NCI-H526 treated with DMSO at 0.1 percent for 48 hours (cell line): Measurements from ENCODE around the gene LY6G6C.

Source experiments
- DNase-seq: peaks from one replicate; lab custom pipeline; 2025; lab: John Stamatoyannopoulos, UW

LY6G6C gene, protein sequence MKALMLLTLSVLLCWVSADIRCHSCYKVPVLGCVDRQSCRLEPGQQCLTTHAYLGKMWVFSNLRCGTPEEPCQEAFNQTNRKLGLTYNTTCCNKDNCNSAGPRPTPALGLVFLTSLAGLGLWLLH

DNA sequence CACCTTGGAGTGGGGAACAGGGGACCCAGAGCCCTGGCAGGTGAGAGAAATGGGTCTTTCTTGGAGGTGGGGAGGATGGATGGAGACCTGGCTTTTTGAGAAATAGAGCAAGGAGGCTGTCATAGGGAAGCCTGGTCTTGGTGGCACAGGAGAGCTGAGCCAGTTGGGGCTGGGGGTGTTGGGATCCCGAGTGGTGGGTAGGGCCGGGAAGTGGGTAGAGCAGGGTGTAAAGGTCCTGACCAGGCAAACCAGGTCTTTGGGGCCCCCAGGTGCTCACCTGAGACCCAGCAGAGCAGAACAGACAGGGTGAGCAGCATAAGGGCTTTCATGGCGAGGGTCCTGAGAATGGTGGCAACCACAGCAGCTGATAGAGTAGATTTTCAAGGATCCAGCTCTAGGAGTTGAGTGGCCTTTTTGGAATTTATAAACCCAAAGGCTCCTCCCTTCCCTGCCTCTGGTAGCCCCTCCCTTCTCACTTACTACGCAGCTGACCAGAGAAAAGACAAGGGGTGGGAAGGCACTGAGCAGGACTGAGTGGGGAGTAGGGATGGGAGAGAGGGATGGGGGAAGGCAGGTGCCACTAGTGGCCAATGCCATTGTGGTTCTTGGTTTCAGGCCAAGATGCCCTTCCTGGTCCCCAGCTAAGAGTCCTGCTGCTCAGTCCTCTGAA is at the start of gene LY6G6C:
TSS of gene LY6G6C (minus strand) at position 396 of the 670 bp plus-strand sequence. CDS start at position 329, 67 bp downstream.
- DNase-seq, result no peak

- DNase-seq, result no peak
Observed at GRCh38 chr6:31770860-31771259, 49.3 kb upstream of the LY6G6C start.

DNA sequence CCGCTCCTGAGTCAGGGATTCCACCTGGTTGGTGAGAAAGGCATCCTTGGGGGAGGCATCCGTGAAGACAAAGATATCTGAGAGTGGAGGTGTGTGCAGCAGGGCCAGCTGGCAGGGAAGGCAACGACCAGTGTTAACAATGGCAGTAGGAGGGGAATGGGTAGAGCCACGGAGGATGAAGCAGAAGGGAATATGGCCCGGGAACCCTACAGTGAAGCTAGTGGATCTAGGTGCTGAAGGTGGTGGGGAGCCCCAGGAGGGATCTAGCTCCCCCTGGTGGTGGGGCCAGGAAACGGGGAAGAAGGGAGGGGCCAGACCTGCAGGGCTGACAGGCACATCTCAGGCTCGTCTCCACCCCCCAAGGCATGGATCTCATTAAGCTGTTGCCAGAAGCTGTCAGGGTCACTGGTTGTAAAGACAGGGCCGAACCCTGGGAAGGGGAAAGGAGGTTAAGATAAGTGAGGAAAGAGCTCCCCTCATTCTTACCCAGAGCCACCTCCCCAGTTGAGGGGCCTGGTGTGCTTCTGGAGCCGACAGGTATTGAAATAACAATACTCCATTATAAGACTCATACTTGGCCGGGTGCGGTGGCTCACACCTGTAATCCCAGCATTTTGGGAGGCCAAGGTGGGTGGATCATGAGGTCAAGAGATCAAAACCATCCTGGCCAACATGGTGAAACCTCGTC is 48.3 kb upstream of the LY6G6C start:
- no peak for DNase-seq

GRCh38 chr6:31768363-31769257 is 47.1 kb upstream of the LY6G6C start:
- DNase-seq, result no peak

DNA sequence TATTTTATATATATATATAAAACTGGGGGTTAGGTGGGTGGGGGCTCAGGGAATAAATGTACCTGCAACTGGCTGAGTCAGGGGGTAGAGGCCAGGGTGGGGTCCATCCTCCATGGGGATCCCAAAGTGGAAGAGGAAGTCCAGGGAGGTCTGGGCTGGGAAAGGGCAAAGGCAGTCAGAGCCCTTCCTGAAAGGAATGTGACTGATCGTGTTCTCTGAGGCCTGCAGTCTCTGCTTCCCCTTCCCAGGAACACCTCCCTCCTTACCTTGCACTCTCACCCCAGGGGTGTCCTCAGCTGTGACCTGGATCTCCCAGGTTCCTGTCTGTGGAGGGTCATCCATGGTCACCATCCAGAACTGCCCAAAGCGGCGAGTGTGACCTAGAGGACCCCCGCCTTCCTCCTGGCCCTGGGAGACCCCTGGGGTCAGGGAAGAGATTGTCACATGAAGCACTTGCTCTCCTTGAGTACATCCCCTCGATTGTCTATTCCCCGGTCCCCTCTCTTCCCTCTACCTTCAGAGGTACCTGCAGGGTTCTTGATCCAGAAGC is 45.6 kb upstream of the LY6G6C start:
- DNase-seq, result no peak

DNA sequence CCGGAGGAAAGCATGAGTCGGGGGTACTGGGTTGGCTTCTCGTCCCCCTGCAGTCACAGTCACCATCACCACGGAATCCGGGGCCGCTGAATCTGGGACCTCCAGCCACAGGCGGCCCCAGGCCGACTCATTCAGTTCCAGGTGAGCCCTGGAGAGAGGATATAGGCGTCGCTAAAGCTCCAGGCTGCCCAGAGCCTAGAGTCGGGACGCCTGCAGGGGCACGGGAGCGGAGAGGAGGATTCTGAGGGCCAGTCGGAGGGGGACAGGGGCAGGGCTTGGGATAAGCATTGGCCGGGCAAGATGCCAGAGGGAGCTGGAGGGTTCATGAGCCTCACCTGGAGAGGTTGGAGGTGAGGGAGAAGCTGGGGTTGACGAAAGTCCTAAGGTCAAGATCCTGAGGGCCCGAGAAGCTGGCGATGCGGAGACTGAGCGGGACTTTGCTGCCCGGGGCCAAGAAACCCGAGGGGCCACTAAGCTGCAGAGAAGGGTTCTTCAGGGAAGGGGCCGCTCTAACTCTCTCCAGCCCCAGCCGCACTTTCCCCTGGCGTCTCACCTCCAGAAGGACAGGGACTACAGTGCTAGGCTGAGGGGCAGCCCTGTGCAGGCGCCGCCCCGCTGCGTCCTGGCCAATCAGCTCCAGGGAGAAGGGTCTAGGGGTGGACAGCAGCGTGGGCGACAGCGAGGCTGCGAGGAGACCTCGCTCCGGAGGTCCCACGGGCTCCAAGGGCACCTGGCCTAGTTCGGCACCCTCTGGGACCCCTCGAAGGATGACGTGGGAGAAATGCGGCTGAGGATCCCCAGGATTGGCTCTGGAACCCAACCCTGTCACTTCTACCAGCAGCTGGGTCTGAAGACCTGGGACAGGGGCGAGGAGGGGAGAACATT is 44.6 kb upstream of the LY6G6C start:
- peak; percentile 5 for DNase-seq

DNA sequence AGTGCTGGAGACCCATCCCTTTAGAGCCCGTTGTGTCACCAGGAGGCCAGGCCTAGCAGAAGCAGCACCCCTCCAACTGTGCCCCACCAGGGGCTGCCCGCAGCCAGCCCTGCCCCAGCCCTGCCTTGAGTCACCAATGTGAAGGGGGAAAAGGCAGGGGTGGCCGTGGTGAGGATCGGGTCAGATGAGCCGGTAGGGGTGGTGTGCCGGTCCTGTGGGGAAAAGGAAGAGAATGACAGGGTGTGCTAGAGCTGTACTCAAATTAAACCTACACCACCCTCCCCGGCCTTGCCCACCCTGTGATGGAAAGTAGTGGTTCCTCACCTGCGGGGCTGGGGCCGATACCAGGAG is 44.0 kb upstream of the LY6G6C start:
- DNase-seq, result no peak

GRCh38 chr6:31764198-31764597 is 42.7 kb upstream of the LY6G6C start:
- no peak for DNase-seq

DNA sequence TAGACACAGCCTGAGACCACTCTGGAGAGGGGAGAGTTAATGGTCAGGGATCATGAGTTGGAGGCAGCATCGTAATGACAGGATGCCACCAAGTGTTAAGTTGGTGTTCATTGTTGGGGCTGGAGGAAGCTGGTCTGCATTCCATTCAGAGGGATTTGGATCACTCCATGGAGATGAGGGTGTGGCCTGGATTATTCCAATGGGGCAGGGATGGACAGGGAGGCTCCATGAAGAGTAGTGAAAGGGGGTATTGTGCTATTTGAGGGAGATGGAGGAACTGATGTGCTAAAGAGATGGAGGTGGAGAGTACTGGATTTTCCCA is 42.0 kb upstream of the LY6G6C start:
- peak; percentile 11 for DNase-seq

GRCh38 chr6:31762878-31763618 is 41.5 kb upstream of the LY6G6C start:
- DNase-seq, result no peak

DNA sequence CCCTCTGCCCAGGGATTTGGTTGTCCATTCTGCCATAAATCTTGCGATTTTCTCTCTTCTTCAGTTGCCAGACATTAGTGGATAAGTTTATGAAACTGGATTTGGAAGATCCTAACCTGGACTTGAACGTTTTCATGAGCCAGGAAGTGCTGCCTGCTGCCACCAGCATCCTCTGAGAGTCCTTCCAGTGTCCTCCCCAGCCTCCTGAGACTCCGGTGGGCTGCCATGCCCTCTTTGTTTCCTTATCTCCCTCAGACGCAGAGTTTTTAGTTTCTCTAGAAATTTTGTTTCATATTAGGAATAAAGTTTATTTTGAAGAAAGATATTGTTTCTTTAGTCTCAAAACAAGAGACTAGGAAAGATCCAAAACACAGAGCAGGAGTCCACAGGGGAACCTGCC is 40.8 kb upstream of the LY6G6C start, which contains the start of gene SAPCD1:
TSS of gene SAPCD1 (plus strand) at position 301 of the 400 bp plus-strand sequence. CDS start 399 bp downstream, outside the sequence.
- DNase-seq, result no peak

DNA sequence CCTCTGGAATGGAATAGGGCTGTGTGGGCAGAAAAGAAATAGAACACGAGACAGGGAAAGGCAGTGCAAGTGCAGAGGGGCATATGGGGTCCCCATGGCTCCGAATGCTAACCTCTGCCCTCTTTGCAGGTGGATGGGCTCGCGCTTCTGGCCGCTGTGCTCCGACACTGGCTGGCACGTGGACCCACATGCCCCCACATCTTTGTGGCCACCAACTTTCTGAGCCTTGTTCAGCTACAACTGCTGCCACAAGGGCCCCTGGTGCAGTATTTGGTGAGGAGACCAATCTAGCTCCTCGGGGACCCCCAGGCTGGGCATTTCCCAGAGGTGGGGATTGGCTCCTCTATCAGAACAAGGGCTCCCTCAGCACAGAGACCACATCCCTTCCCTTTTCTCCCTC is 39.8 kb upstream of the LY6G6C start:
- DNase-seq, result no peak

DNA sequence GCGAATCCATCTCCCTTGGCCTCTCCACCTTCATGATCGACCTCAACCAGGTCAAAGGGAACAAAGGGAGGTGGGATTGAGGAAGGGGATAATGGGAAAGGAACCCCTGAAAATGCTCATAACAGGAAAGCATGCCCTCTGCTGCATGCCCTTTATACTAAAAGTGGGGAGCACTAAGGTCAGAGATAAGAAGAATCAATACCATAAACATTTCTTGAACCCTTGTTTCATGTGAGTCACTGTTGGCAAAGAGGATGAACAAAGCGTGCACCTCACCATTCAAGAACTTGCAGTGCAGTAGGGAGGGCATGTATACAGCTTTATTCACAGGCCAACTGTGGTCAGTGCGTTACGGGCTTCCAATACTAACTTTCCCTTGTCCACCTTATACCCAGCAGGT is 39.2 kb upstream of the LY6G6C start:
- DNase-seq, result no peak

- no peak for DNase-seq
Observed at GRCh38 chr6:31758281-31758680, 36.7 kb upstream of the LY6G6C start.

GRCh38 chr6:31752739-31753319 is 31.3 kb upstream of the LY6G6C start:
- DNase-seq, result no peak

DNA sequence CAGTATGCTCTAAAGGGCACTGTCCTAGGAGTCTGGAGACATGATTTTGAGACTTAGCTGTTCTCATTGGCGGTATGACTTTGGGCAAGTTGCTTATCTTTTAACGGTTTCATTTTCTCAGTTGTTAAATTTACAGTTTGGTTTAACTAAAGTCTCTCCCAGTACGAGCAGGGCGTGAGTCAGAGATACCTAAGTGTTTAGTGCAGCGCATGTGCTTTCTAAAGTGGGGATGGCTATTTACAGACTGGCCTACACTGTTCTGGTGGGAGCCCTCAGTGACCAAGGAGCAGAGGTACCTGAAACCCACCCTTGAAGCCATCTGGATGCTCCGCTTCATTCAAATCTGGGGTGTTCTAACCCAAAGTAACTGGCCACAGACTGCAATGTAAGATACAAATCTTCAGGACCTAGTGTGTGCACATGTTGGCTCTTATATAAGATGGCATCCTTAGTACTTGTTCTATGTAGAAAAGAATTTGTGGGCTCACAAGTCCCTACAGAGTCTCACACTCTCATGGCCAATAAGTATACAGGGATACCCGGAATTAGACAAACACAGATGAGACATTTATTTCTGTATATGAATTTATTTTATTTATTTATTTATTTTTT is 29.0 kb upstream of the LY6G6C start:
- DNase-seq, result no peak

DNA sequence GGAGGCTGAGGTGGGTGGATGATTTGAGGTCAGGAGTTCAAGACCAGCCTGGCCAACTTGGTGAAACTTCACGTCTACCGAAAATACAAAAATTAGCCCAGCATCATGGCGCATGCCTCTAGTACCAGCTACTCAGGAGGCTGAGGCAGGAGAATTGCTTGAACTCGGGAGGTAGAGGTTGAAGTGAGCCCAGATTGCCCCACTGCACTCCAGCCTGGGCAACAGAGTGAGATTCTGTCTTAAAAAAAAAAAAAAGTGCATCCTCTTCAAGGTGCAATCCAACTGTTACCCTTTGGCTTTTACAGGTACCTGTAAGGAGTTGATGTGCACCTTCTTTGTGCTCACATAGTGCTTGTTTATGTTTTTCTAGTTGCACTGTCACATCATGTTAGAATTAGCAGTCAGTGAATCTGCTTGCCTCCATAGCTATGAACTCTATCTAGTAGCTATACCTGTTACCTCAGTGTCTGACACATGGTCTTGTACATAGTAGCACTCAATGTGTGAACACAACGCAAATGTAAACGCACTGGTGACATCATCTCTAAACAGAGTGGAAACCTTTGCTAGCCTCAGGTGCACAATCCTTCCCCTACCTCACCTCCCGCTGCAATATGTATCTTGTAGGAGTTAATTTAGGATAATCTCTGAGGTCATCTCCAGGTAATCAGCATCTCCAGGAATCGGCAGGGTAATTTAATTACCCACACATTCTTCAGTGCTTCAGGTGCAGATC is 27.9 kb upstream of the LY6G6C start:
- no peak for DNase-seq

DNA sequence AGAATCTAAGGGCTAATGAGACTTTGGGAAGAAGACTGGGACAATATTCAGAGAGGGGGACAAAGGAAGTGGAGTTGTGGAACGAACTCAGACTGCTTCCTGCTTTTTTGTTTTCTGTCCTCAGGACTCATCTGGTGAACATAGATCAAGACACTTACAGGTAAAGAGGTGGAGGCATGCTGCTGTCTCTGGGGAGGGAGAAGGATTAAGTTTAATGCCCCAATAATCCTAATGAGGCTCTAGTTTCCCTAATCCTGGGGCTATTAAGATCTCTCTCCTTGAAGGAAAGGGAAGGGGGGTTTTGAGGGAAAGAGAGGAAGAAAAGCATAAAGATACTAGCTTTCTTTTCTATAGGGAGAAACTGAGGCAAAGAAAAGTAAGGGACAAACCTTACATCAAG is 22.9 kb upstream of the LY6G6C start:
- DNase-seq, result no peak

- no peak for DNase-seq
Observed at GRCh38 chr6:31742894-31743293, 21.3 kb upstream of the LY6G6C start.
